Left renal cortex interstitium (tissue), 4 donors: ENCODE measurements around the gene NTN3. TPM values are rescaled to one million over a fixed set of nuclear protein-coding genes. Genes with fewer than 3 reads are reported as not detected.
"Not testable (repeated sequence)": the region's sequence is repeated elsewhere in the genome, so short reads cannot be mapped to it uniquely, and the experiment has no call there.

Experiments
- DNase-seq, 4 donors: peaks; one replicate each; pipeline ENCODE4 v3.0.0-alpha.2; 2013; ENCODE audit warnings: low read depth in 4 of 4, low spot score in 2 of 4, missing footprints in 1 of 4
- polyA plus RNA-seq, 4 donors: library from polyadenylated mRNA; unstranded; fragments of 120-200 nt; gene quantifications; one replicate each; pipeline ENCODE4 v1.2.1, GENCODE V29; 2013; ENCODE audit not compliant: insufficient read length in 4 of 4

The NTN3 gene
- 1 to 10 TPM; 1.9 to 5.0 (median 3.8) TPM for polyA plus RNA-seq

DNA sequence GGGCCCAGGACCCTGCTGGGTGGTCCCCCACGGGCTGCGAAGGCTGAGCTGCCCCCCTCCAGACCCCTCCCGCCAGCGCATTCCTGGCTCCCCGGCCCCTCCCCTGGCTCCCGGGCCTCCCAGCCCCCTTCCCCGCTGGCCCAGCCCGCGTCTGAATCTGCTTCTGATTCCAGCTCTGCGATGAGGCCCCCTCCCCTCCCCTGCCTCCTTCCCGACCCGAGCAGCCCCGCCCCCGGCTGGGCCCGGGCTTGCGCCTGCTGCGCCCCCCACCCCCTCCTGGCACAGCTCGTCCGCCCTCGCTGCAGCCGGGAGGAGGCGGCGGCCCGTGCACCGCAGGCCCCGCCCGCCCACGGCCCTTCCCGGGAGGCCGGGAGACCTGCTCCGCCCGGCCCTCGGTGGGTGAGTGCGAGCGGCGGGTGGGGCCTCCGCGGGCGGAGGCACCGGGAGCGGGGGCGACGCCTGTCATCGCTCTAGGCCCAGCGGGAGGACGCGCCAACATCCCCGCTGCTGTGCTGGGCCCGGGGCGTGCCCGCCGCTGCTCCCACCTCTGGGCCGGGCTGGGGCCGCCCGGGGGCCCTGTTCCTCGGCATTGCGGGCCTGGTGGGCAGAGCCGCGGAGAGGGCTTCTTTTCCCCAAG lies at the start of gene NTN3:
TSS of gene NTN3 (plus strand) at position 282 of the 637 bp plus-strand sequence. CDS start 405 bp downstream, outside the sequence.
- no peak for DNase-seq

DNA sequence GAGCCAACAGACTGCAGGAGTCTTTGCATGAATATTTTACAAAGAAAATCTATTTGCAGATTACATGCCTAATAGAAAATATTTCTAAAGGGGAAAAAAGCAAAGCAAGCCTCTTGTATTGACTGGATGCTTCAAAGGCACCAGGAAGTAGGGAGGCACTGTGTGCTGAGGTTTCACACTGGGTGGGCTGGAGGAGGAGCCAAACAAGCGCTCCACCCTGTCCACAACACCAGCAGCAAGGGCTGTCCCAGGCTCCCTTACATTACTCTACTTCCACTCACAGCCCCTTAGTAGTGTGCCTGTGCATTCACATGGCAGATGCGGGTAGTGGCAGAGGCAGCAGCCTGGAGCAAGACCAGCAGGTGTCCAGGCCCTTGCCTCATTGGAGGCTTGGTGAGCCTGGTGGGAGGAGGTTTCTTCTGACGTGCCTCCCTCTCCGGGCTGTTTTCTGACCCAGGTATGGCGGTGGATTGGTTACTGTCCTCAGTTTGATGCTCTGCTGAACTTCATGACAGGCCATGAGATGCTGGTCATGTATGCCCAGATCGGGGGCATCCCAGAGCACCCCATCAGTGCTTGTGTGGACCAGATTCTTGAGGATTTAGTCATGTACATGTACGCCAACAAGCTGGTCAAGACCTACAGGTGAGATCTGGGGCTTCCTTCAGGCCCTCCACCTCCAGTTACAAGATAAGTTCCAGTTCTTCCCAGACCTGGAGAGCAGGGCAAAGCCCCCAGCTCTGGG lies 48.8 kb upstream of the NTN3 start:
- no peak for DNase-seq

DNA sequence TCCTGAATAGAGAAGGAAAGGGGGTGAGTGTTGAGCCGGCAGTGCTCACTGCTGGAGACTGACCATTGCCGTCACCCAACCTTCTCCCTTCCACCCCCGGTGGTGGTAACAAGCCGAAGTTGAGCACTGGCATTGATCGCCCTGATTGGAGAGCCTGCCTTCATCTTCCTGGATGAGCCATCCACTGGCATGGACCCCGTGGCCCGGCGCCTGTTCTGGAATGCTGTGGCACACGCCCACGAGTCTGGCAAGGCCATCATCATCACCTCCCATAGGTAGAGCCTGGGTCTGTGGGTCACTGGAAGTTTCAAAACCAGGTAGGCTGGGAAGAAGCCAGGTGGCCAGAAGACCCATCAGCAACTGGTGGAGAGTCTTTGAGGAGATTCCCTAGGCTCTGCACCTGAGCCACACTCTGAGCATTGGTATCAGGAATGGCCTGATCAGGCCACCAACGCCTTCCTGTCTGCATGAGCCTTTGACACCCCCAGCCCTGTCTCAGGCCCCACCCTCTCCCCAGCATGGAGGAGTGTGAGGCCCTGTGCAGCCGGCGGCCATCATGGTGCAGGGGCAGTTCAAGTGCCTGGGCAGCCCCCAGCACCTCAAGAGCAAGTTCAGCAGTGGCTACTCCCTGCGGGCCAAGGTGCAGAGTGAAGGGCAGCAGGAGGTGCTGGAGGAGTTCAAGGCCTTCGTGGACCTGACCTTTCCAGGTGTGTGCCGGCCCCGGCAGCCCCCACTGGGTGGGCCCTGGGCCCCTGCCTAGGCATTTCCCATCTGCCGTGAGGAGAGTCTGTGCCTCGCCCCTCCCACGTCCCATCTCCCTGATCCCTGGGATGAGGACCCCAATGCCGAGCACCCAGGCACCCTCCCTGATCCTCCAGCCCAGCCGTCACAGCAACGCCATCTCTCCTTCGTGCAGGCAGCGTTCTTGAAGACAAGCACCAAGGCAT lies 46.8 kb upstream of the NTN3 start:
- DNase-seq: no peak

GRCh38 chr16:2425008-2425518 lies 46.0 kb upstream of the NTN3 start:
- no peak for DNase-seq

DNA sequence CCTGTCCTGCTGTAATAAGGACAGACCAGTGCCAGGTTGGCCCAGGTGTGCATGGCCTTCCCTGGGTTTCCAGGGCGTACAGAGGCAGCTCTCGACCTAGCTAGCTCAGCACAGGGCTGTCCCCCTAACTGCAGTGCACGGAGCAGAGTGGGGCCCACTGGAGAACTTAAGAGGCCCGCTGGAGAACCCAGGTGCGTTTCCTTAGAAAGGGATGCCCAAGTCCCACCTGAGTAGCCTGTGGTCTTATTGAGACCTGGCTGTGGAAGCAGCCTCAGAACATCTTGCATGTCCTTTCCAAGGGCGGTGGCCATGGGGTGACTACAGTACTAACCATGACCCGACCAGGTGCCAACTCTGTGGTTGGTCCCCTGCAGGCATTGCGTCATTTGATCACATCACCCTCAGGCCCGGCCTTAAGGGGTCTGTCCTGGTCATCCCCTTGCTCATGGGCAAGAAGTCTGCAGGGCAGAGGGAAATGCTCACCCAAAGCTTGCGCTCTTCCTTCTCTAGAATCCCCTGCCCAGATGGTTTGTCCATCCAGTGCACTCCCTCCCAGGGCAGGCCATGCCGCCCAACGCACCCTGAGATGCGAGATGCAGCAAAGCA lies 45.2 kb upstream of the NTN3 start:
- DNase-seq: no peak

- DNase-seq: no peak
Measured at GRCh38 chr16:2426941-2427361, 44.1 kb upstream of the NTN3 start.

DNA sequence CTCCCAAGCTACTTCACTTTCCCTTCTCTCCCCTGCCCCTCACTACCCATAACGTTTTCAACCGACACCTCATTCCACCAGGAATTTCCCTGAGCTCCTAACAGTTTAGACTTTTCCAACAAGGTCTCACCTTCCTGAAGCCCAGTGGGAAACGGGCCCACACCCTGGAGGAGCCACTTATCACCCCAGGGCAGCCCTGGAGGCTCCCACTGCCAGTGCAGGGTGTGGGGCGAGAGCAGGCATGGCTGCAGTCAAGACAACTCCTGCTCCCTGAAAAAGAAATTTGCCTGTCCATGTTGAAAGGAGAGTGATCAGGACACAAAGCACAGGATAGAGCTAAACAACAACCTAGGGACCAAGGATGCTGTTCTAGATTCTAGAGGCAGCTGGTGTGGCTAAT lies 43.6 kb upstream of the NTN3 start:
- DNase-seq: no peak

- no peak for DNase-seq
Measured at GRCh38 chr16:2428051-2428783, 42.9 kb upstream of the NTN3 start.

DNA sequence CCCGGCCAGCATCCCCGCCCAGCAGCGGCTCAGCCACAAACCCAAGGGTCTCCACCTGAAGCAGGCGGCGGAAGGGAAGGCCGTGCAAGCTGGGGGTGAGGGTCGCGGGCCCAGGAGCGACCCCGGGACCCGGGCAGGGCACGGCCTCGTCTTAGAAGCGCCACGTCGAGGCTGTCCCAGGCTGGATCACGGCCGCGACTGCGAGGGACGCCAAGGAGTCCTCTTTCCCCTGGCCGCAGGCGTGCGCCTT lies 42.4 kb upstream of the NTN3 start:
- DNase-seq: no peak

GRCh38 chr16:2429034-2429770 lies 41.9 kb upstream of the NTN3 start, which contains the start of gene CCNF:
Gene CCNF, plus strand, starts transcription at chr16:2429447. Its CDS starts 35 bp downstream, at chr16:2429482.
- peak; percentile 67 to 95 (median 90) for DNase-seq

DNA sequence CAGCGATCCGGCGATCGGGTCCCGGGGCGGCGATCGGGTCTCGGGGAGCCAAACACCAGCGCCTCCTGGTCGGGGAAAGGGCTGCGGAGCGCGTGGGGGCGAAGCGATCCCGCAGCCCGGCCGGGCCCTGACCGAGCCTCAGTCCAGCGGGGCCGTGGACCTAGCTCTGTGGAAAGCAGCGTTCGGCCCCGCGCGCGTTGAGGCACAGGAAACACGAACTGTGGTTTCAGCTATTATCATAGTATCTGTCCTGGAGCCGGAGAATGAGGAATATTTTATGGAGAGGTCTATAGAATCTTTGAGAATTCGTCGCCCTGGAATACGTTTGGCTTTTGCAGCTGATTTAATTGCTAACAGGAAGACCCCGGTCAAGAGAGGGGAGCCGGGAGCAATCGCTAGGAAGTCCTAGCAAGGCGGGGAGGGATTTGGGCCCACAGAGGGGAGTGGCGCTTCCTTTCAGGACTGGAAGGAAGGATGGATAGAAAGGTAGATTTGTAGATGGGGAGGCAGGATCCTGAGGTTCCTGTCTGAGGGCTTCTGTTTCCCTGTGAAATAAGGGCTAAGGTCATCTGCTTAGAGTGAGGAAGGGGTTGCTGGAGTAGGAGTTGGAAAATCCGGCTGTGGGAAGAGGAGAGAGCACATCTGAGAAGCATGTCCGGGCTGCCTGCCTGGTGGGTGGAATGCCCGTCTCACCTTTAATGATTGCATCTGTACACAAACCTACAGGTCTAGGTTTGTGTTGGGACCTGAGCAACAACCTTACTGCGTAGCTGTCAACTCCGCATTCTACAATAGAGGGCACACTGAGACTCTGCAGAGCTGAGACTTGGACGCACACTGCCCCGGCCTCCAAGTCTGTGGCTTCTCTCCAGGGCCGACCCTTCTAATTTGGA lies 41.1 kb upstream of the NTN3 start:
- no peak for DNase-seq

DNA sequence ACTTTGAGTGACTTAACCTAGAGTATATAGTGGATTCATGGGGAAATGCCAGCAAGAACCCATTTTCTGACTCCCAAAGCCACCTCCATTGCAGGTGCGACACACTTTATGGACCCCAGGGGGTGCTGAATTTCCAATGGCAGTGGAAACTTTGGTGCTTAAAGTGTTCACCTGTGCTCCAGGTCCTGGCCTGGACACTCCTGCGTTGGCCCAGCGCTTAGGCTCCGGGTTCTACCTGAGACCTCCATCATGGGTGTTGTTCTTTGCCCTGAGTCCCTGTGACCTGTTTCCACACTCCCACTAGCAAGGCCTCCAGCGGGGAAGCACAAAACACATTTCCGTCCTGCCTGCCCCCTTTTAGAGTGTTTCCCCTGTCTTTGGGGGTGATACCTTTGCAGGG lies 38.8 kb upstream of the NTN3 start:
- DNase-seq: no peak

GRCh38 chr16:2432801-2433505 lies 38.1 kb upstream of the NTN3 start:
- no peak for DNase-seq

GRCh38 chr16:2435236-2435635 lies 35.9 kb upstream of the NTN3 start:
- DNase-seq: not testable (repeated sequence)

DNA sequence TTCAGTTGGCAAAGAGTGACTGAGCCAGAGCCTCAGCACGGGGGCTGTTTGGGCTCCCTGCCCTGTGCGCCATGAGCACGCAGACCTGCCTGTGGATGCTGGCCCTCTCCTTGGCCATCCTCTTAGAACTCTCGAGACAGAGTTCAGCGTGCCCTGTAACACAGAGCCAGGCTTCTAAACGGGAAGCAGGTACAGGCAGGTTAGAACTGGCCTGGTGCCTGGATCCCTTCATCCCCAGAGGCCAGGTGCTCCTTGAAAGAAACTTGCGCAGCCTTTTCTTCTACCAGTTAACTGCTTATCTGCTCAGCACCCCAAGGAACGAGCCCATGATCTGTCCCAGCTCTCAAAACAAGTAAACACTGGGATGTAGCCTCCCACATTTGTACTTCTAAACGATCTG lies 35.0 kb upstream of the NTN3 start:
- DNase-seq: no peak

- no peak for DNase-seq
Measured at GRCh38 chr16:2437032-2437790, 33.9 kb upstream of the NTN3 start.

DNA sequence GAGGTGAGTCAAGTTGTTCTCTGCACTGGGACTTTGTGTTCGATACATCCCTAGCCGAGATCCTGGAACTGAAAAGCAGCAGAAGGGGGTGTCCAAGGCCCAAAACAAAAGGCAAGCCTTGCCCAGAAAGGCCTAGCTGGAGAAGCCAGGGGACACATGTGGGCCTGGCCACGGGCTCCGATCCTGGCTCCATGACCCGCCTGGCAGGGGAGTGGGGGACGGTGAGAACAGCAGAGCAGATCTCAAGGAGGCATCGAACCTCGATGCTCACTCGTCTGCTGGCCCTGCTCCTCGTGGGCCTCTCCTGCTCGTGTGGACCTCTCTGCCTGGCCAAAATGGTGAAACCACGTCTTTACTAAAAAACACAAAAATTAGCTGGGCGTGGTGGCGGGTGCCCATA lies 33.0 kb upstream of the NTN3 start:
- no peak for DNase-seq
